SK-N-MC (cell line): ENCODE results near the gene ELFN1.

ENCODE experiments used
- DNase-seq: peaks from one replicate; pipeline ENCODE4 v3.0.0-alpha.2; 2011; ENCODE audit warnings: low read depth, low spot score
- H3K27ac ChIP-seq: fragments of 200-600 bp; sonication (generic); 2 replicates; pipeline ENCODE4 v1.5.1; 2016; ENCODE audit warnings: mixed run types
- H3K36me3 ChIP-seq: fragments of 200-600 bp; sonication (generic); 2 replicates; pipeline ENCODE4 v1.6.1; 2017; ENCODE audit warnings: antibody characterized with exemption, low read length, mixed read lengths; ENCODE audit not compliant: insufficient read depth
- H3K4me3 ChIP-seq: fragments of 200-600 bp; sonication (generic); 2 replicates; pipeline ENCODE4 v1.5.1; 2016
- H3K9ac ChIP-seq: fragments of 200-600 bp; sonication (generic); 2 replicates; pipeline ENCODE4 v1.8.0; 2017; ENCODE audit warnings: mixed run types, mixed read lengths; ENCODE audit not compliant: insufficient read length
- H3K9me3 ChIP-seq: fragments of 200-600 bp; sonication (generic); 2 replicates; pipeline ENCODE4 v1.6.1; 2017; ENCODE audit warnings: low read depth, mild to moderate bottlenecking, antibody characterized with exemption, low read length, moderate library complexity, mixed read lengths
- EZH2 ChIP-seq: fragments of 200-600 bp; sonication (generic); IDR thresholded peaks from one replicate; pipeline ENCODE4 v1.6.1; 2017; ENCODE audit warnings: antibody characterized with exemption
- FOXP2 ChIP-seq: optimal IDR thresholded peaks from 2 replicates; pipeline ENCODE3; 2011; ENCODE audit warnings: mild to moderate bottlenecking, moderate library complexity; ENCODE audit not compliant: insufficient read depth; ENCODE audit errors: extremely low read length, control extremely low read depth
- POLR2AphosphoS5 ChIP-seq: IDR thresholded peaks from 2 replicates; pipeline ENCODE4 v1.6.1; 2012; ENCODE audit warnings: mild to moderate bottlenecking, low read depth, low read length, borderline replicate concordance

Gene ELFN1

GRCh38 chr7:1646391-1646790 lies 23.7 kb upstream of the ELFN1 start:
- no peaks in the 10 kb centered on the region for H3K36me3 ChIP-seq
- no peak for DNase-seq
- no peak overlapping the region for H3K27ac ChIP-seq
- no peak for TF ChIP-seq EZH2
- TF ChIP-seq FOXP2, result no peak
- no peak for TF ChIP-seq POLR2AphosphoS5
- no peaks in the 10 kb centered on the region for H3K9me3 ChIP-seq
- H3K4me3 ChIP-seq, result no peak overlapping the region
- no peak overlapping the region for H3K9ac ChIP-seq

DNA sequence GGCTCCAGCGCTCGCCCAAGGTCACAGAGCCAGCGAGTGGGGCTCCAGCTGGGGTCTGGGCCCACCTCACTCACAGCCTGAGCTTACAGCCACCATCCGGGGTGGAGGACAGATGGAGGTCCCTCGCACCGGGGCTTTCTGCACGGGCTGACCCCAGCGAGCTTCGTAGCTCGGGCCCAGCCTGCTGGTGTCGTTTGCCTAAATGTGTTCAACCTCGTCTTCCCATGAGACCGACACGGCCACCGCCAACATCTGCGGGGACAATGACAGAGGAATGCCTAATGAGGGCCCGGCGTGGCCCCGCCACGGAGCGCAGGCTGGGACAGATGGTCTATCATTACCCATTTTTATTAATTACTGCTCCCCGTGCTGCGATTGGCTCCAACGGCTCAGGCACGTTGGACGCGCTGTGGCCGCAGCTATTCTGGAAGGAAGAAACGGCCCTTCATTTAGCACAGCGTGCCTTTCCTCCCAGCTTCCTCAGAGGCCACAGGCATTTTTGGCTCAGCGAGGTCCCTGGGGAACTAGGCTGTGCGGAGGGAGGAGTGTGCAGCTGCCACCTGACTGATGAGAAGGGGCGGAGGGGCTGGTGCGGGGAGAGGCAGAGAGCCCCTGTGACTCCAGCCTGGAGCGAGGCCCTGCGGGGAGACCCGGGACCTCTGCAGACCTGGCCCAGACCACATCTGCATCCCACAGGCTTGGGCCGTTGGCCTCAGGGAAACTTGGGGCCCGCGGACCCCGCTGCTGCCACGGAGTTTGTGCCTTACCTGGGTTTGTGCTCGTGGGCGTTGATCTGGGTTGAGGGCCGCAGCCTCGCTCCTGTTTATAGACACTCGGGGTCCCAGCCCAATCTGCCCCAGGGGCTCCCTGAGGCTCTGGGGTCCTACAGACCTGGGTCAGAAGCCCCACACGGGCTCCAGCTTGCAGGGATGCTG lies 22.9 kb upstream of the ELFN1 start:
- no peaks in the 10 kb centered on the region for H3K36me3 ChIP-seq
- TF ChIP-seq POLR2AphosphoS5, result no peak
- no peak for TF ChIP-seq EZH2
- peak; percentile 35 for DNase-seq
- no peaks in the 10 kb centered on the region for H3K9me3 ChIP-seq
- H3K4me3 ChIP-seq, result peak overlapping the region; percentile 2; the same call in 1 of the 2 replicates
- no peak overlapping the region for H3K9ac ChIP-seq
- H3K27ac ChIP-seq, result no peak overlapping the region

DNA sequence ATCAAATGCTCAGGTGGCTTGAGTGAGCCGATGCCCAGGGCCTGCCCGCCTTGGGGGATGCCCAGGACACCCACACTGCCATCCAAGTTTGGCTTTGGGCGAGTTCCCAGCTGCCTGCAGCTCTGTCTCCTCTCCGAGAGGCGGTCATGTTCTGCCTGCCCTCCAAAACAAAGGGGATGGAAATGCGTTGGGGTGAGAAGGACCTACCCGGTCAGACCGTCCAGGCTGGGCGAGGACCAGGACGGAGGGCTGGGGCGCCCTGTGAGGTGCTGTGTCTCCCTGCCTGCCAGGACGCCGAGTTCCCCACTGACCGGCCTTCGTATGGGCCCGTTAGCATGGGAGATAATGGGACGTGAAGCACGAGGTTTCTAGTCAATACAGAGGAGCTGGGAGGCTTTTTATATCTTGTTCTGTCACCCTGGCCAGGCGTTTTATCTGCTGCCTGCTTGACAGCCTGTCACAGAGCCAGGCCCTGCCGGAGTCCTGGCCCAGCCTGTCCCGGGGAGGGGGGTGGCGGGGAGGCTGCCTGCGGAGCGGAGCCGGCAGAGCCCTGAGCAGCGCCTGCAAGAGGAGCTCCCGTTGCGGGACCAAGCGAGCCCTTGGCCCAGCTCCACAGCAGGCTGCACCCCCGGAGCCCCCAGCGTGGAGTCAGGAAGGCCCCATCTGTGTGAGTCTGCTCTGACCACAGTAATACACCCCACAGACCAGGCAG lies 22.0 kb upstream of the ELFN1 start:
- H3K9me3 ChIP-seq, result no peaks in the 10 kb centered on the region
- no peak for TF ChIP-seq EZH2
- no peak for TF ChIP-seq FOXP2
- TF ChIP-seq POLR2AphosphoS5, result no peak
- H3K36me3 ChIP-seq, result no peaks in the 10 kb centered on the region
- no peak overlapping the region for H3K4me3 ChIP-seq
- DNase-seq, result no peak
- no peak overlapping the region for H3K9ac ChIP-seq
- no peak overlapping the region for H3K27ac ChIP-seq

DNA sequence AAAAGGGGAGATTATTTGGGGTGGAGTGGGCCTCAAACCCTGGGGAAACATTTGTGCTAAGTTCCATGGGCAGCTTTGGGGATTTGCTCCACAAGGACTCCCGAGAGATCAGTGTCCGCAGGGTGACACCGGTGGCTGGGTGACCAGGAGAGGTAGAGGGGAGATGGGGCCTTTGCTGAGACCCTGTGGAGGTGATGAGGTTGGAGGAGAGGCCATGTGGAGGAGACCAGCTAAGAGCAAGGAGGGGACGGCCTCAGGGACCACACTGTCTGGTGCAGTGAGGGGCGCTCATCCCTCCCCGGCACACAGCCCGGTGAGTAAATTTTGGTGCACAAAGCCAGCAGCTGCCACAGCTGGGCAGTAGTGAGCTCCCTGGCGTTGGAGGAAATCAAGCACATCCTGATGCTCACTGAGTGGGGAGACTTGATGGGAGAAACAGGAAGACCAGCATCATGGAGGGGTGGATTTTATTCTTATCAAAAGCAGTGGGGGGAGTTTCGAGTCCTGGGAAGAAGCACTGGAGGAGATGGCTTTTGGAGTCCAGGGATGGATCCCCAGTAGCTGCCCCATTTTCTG lies 20.2 kb upstream of the ELFN1 start:
- no peak for DNase-seq
- Histone ChIP-seq H3K4me3 (no peak overlapping the region), H3K9me3 (no peaks in the 10 kb centered on the region), H3K27ac (no peak overlapping the region), H3K9ac (no peak overlapping the region), H3K36me3 (no peaks in the 10 kb centered on the region)
- TF ChIP-seq FOXP2 (no peak), POLR2AphosphoS5 (no peak), EZH2 (no peak)

DNA sequence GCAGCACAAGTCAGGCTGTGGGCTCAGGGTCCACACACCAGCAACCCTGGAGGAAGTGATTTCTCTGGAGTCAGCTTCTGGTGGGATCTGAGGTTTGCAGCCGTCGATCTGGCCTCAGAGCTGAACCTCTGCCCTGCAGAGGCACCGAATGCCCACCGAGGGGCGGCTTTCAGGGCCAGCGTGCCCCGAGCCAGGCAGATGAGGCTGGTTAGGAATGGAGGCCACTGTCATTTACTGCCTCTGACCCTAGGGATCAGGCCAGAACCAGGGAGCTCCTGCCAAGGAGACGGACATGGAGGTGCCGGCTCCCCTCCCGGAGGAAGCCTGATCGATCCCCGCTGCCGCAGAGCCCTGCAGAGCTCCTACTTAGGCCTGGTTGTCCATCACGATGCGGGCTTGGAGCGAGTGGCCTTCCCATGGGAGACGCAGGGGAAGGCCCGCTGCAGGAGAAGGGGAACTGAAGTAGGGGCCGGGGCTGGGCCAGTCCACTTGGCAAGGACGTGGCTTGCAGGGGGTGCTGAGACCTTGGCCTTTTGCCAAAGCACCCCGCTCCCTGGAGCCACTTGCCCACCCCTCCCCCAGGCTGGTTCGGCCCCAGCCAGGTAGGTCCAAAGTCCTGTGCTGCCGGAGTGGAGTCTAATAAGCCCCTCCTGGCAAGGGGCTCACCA lies 19.6 kb upstream of the ELFN1 start:
- Histone ChIP-seq H3K9me3 (no peaks in the 10 kb centered on the region), H3K9ac (no peak overlapping the region), H3K36me3 (no peaks in the 10 kb centered on the region), H3K27ac (no peak overlapping the region), H3K4me3 (no peak overlapping the region)
- no peak for DNase-seq
- TF ChIP-seq EZH2, result no peak
- TF ChIP-seq POLR2AphosphoS5, result no peak
- no peak for TF ChIP-seq FOXP2

GRCh38 chr7:1651031-1651446 lies 19.0 kb upstream of the ELFN1 start:
- Histone ChIP-seq H3K9ac (no peak overlapping the region), H3K9me3 (no peaks in the 10 kb centered on the region), H3K36me3 (no peaks in the 10 kb centered on the region), H3K27ac (no peak overlapping the region), H3K4me3 (no peak overlapping the region)
- TF ChIP-seq POLR2AphosphoS5 (no peak), FOXP2 (no peak), EZH2 (no peak)
- DNase-seq, result no peak

DNA sequence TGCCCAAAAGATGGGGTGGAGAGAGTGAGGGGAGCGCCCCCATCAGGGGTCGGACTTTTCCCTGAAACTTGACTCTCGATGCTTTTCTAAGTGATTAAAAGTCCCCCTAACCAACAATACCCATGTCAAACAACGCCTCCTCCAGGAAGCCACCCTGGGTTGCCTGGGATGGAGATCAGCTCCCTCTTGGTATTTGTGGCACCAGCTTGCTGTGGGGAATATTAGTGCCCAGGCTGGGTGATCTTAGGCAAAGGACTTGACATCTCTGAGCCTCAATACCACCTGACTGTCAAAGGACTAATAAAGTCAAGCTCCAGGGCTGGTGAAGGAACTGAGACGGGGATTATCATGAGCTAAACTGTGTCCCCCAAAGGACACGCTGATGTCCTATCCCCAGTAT lies 18.2 kb upstream of the ELFN1 start:
- Histone ChIP-seq H3K9me3 (no peaks in the 10 kb centered on the region), H3K9ac (no peak overlapping the region), H3K27ac (no peak overlapping the region), H3K4me3 (no peak overlapping the region), H3K36me3 (no peaks in the 10 kb centered on the region)
- TF ChIP-seq POLR2AphosphoS5, result no peak
- TF ChIP-seq FOXP2, result no peak
- no peak for TF ChIP-seq EZH2
- no peak for DNase-seq

- Histone ChIP-seq H3K4me3 (no peak overlapping the region), H3K27ac (no peak overlapping the region), H3K36me3 (no peaks in the 10 kb centered on the region), H3K9ac (no peak overlapping the region), H3K9me3 (no peaks in the 10 kb centered on the region)
- TF ChIP-seq FOXP2, result no peak
- no peak for TF ChIP-seq EZH2
- DNase-seq, result no peak
Measured at GRCh38 chr7:1653500-1653899, 16.6 kb upstream of the ELFN1 start.

DNA sequence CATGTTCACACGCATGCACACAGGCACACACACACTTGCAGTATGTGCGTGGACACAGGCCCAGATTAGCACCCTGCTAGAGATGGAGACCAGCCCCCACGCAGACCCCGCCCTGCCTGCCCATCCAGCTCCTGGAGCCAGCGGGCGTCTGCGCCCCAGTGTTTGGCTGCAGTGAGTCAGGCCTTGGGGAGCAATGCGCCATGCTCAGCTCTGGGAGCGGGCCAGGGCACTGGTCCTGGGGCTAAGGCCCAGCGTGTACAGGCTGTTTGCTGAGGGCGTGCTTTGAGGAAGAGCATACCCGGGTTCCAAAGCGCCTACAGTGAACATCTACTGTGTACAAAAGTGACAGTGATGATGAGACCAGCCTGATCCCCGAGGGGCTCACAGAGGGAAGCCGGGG lies 16.0 kb upstream of the ELFN1 start:
- no peak for DNase-seq
- no peaks in the 10 kb centered on the region for H3K9me3 ChIP-seq
- TF ChIP-seq POLR2AphosphoS5 (no peak), FOXP2 (no peak), EZH2 (no peak)
- no peak overlapping the region for H3K4me3 ChIP-seq
- no peak overlapping the region for H3K9ac ChIP-seq
- no peaks in the 10 kb centered on the region for H3K36me3 ChIP-seq
- H3K27ac ChIP-seq, result no peak overlapping the region
